Measurements from ENCODE around the gene ANXA5.
"Not testable (repeated sequence)": the region's sequence is repeated elsewhere in the genome, so short reads cannot be mapped to it uniquely, and the experiment has no call there.

ANXA5 gene

GRCh38 chr4:121677524-121677923 lies 19.3 kb downstream of the ANXA5 start:
- H3K4me2 ChIP-seq (ENCODE audit: low read length): no peak overlapping the region
- no peaks in the 10 kb centered on the region for H3K27me3 ChIP-seq (ENCODE audit: control insufficient read depth, insufficient read depth, low read length)
- H3K9me3 ChIP-seq (replicated peaks; ENCODE audit: low read length): no peaks in the 10 kb centered on the region
- no peak overlapping the region for H3K4me3 ChIP-seq (ENCODE audit: low read length)
- peaks cover 94% of the 10 kb centered on the region for H3K36me3 ChIP-seq (ENCODE audit: insufficient read depth, low read length)
- no peak overlapping the region for H3K9ac ChIP-seq (ENCODE audit: low read depth, low read length)
- H3K4me1 ChIP-seq (ENCODE audit: control insufficient read depth, insufficient read depth, low read length): no peaks in the 10 kb centered on the region

- no peaks in the 10 kb centered on the region for H3K27me3 ChIP-seq (ENCODE audit: control insufficient read depth, insufficient read depth, low read length)
- peaks cover 3% of the 10 kb centered on the region for H3K4me1 ChIP-seq (ENCODE audit: control insufficient read depth, insufficient read depth, low read length)
- H3K4me2 ChIP-seq (ENCODE audit: low read length): no peak overlapping the region
- no peak overlapping the region for H3K9ac ChIP-seq (ENCODE audit: low read depth, low read length)
- no peaks in the 10 kb centered on the region for H3K9me3 ChIP-seq (replicated peaks; ENCODE audit: low read length)
- H3K4me3 ChIP-seq (ENCODE audit: low read length): no peak overlapping the region
- peaks cover 94% of the 10 kb centered on the region for H3K36me3 ChIP-seq (ENCODE audit: insufficient read depth, low read length)
Observed at GRCh38 chr4:121676345-121677075, 20.3 kb downstream of the ANXA5 start.

- Histone ChIP-seq H3K9ac (ENCODE audit: low read depth, low read length) (no peak overlapping the region), H3K4me3 (ENCODE audit: low read length) (no peak overlapping the region), H3K36me3 (ENCODE audit: insufficient read depth, low read length) (peaks cover 94% of the 10 kb centered on the region), H3K9me3 (replicated peaks; ENCODE audit: low read length) (no peaks in the 10 kb centered on the region), H3K4me1 (ENCODE audit: control insufficient read depth, insufficient read depth, low read length) (peaks cover 9% of the 10 kb centered on the region), H3K4me2 (ENCODE audit: low read length) (no peak overlapping the region), H3K27me3 (ENCODE audit: control insufficient read depth, insufficient read depth, low read length) (no peaks in the 10 kb centered on the region)
Observed at GRCh38 chr4:121675715-121676114, 21.1 kb downstream of the ANXA5 start.

- H3K9ac ChIP-seq (ENCODE audit: low read depth, low read length): no peak overlapping the region
- no peak overlapping the region for H3K4me3 ChIP-seq (ENCODE audit: low read length)
- peaks cover 19% of the 10 kb centered on the region for H3K4me1 ChIP-seq (ENCODE audit: control insufficient read depth, insufficient read depth, low read length)
- no peak overlapping the region for H3K4me2 ChIP-seq (ENCODE audit: low read length)
- peaks cover 94% of the 10 kb centered on the region for H3K36me3 ChIP-seq (ENCODE audit: insufficient read depth, low read length)
- H3K9me3 ChIP-seq (replicated peaks; ENCODE audit: low read length): no peaks in the 10 kb centered on the region
- no peaks in the 10 kb centered on the region for H3K27me3 ChIP-seq (ENCODE audit: control insufficient read depth, insufficient read depth, low read length)
Observed at GRCh38 chr4:121674696-121675095, 22.1 kb downstream of the ANXA5 start.

GRCh38 chr4:121674191-121674590 lies 22.6 kb downstream of the ANXA5 start:
- H3K9ac ChIP-seq (ENCODE audit: low read depth, low read length): no peak overlapping the region
- no peaks in the 10 kb centered on the region for H3K27me3 ChIP-seq (ENCODE audit: control insufficient read depth, insufficient read depth, low read length)
- peaks cover 24% of the 10 kb centered on the region for H3K4me1 ChIP-seq (ENCODE audit: control insufficient read depth, insufficient read depth, low read length)
- peaks cover 94% of the 10 kb centered on the region for H3K36me3 ChIP-seq (ENCODE audit: insufficient read depth, low read length)
- H3K4me2 ChIP-seq (ENCODE audit: low read length): no peak overlapping the region
- H3K9me3 ChIP-seq (replicated peaks; ENCODE audit: low read length): no peaks in the 10 kb centered on the region
- no peak overlapping the region for H3K4me3 ChIP-seq (ENCODE audit: low read length)

- Histone ChIP-seq H3K4me2 (ENCODE audit: low read length) (peak overlapping the region; percentile 68), H3K27me3 (ENCODE audit: control insufficient read depth, insufficient read depth, low read length) (no peaks in the 10 kb centered on the region), H3K9ac (ENCODE audit: low read depth, low read length) (peak overlapping the region; percentile 50), H3K4me3 (ENCODE audit: low read length) (peak overlapping the region; percentile 21), H3K4me1 (ENCODE audit: control insufficient read depth, insufficient read depth, low read length) (peaks cover 41% of the 10 kb centered on the region), H3K36me3 (ENCODE audit: insufficient read depth, low read length) (peaks cover 82% of the 10 kb centered on the region), H3K9me3 (replicated peaks; ENCODE audit: low read length) (no peaks in the 10 kb centered on the region)
Observed at GRCh38 chr4:121669163-121669550, 27.6 kb downstream of the ANXA5 start.

GRCh38 chr4:121668368-121669162 lies 28.2 kb downstream of the ANXA5 start:
- Histone ChIP-seq H3K27me3 (ENCODE audit: control insufficient read depth, insufficient read depth, low read length) (no peaks in the 10 kb centered on the region), H3K4me3 (ENCODE audit: low read length) (peak overlapping the region; percentile 21), H3K9ac (ENCODE audit: low read depth, low read length) (peak overlapping the region; percentile 50), H3K9me3 (replicated peaks; ENCODE audit: low read length) (no peaks in the 10 kb centered on the region), H3K4me1 (ENCODE audit: control insufficient read depth, insufficient read depth, low read length) (peaks cover 41% of the 10 kb centered on the region), H3K36me3 (ENCODE audit: insufficient read depth, low read length) (peaks cover 79% of the 10 kb centered on the region), H3K4me2 (ENCODE audit: low read length) (peak overlapping the region; percentile 68)

- H3K27me3 ChIP-seq (ENCODE audit: control insufficient read depth, insufficient read depth, low read length): no peaks in the 10 kb centered on the region
- H3K4me3 ChIP-seq (ENCODE audit: low read length): no peak overlapping the region
- peaks cover 34% of the 10 kb centered on the region for H3K4me1 ChIP-seq (ENCODE audit: control insufficient read depth, insufficient read depth, low read length)
- H3K4me2 ChIP-seq (ENCODE audit: low read length): no peak overlapping the region
- peaks cover 57% of the 10 kb centered on the region for H3K36me3 ChIP-seq (ENCODE audit: insufficient read depth, low read length)
- no peaks in the 10 kb centered on the region for H3K9me3 ChIP-seq (replicated peaks; ENCODE audit: low read length)
- no peak overlapping the region for H3K9ac ChIP-seq (ENCODE audit: low read depth, low read length)
Observed at GRCh38 chr4:121666091-121666679, 30.6 kb downstream of the ANXA5 start.

- H3K4me2 ChIP-seq (ENCODE audit: low read length): no peak overlapping the region
- no peaks in the 10 kb centered on the region for H3K9me3 ChIP-seq (replicated peaks; ENCODE audit: low read length)
- H3K27me3 ChIP-seq (ENCODE audit: control insufficient read depth, insufficient read depth, low read length): no peaks in the 10 kb centered on the region
- H3K4me1 ChIP-seq (ENCODE audit: control insufficient read depth, insufficient read depth, low read length): peaks cover 28% of the 10 kb centered on the region
- H3K4me3 ChIP-seq (ENCODE audit: low read length): no peak overlapping the region
- no peak overlapping the region for H3K9ac ChIP-seq (ENCODE audit: low read depth, low read length)
- peaks cover 49% of the 10 kb centered on the region for H3K36me3 ChIP-seq (ENCODE audit: insufficient read depth, low read length)
Observed at GRCh38 chr4:121665371-121665770, 31.4 kb downstream of the ANXA5 start.

GRCh38 chr4:121662225-121662624 lies 34.6 kb downstream of the ANXA5 start:
- H3K27me3 ChIP-seq (ENCODE audit: control insufficient read depth, insufficient read depth, low read length): no peaks in the 10 kb centered on the region

GRCh38 chr4:121660175-121660933 lies 36.4 kb downstream of the ANXA5 start:
- not testable (repeated sequence) for H3K27me3 ChIP-seq (ENCODE audit: control insufficient read depth, insufficient read depth, low read length); H3K36me3 ChIP-seq (ENCODE audit: insufficient read depth, low read length); H3K9me3 ChIP-seq (replicated peaks; ENCODE audit: low read length); H3K4me3 ChIP-seq (ENCODE audit: low read length); H3K4me1 ChIP-seq (ENCODE audit: control insufficient read depth, insufficient read depth, low read length); H3K4me2 ChIP-seq (ENCODE audit: low read length); H3K9ac ChIP-seq (ENCODE audit: low read depth, low read length)

More at GRCh38 chr4:121662225-121662624, 34.6 kb downstream of the ANXA5 start:
- Histone ChIP-seq H3K4me3 (ENCODE audit: low read length) (no peak overlapping the region), H3K4me2 (ENCODE audit: low read length) (no peak overlapping the region), H3K4me1 (ENCODE audit: control insufficient read depth, insufficient read depth, low read length) (no peaks in the 10 kb centered on the region), H3K9me3 (replicated peaks; ENCODE audit: low read length) (no peaks in the 10 kb centered on the region), H3K36me3 (ENCODE audit: insufficient read depth, low read length) (peaks cover 23% of the 10 kb centered on the region), H3K9ac (ENCODE audit: low read depth, low read length) (no peak overlapping the region)
